K562 (cell line): ENCODE results near the gene CLTB. TPM values are rescaled to one million over a fixed set of nuclear protein-coding genes. Genes with fewer than 3 reads are reported as not detected.

Source experiments
- ASH1L ChIP-seq: fragments of 450-650 bp; IDR thresholded peaks from 2 replicates; pipeline ENCODE4 v1.6.1; 2018; ENCODE audit warnings: borderline replicate concordance, mild to moderate bottlenecking, low read depth; ENCODE audit not compliant: partially characterized antibody
- BRD4 ChIP-seq: fragments of 200-600 bp; sonication (generic); IDR thresholded peaks from 2 replicates; pipeline ENCODE4 v1.6.1; 2017; ENCODE audit warnings: inconsistent platforms
- DLX4 ChIP-seq: fragments of 250-450 bp; sonication (Bioruptor Pico); IDR thresholded peaks from 2 replicates; pipeline ENCODE4 v1.6.1; 2021; ENCODE audit warnings: mild to moderate bottlenecking
- FUS ChIP-seq: fragments of 200-400 bp; formaldehyde crosslinking; optimal IDR thresholded peaks from 2 replicates; pipeline ENCODE3; 2017; ENCODE audit warnings: low read depth, low read length
- KDM4B ChIP-seq, 2 experiments: fragments of 450-650 bp in 1 of 2; sonication (generic) in 1 of 2; IDR thresholded peaks; 2 replicates each; pipeline ENCODE4 v1.6.1; 2016 to 2017; ENCODE audit warnings: borderline replicate concordance in 2 of 2, antibody characterized with exemption in 1 of 2, low read depth in 1 of 2, mild to moderate bottlenecking in 1 of 2
- KLF13 ChIP-seq: fragments of 450-650 bp; IDR thresholded peaks from 2 replicates; pipeline ENCODE4 v1.6.1; 2016; ENCODE audit warnings: missing genetic modification characterization, low read depth, mild to moderate bottlenecking, missing compliant biosample characterization, moderate library complexity, borderline replicate concordance
- MIER1 ChIP-seq: fragments of 450-650 bp; IDR thresholded peaks from 2 replicates; pipeline ENCODE4 v1.6.1; 2016; ENCODE audit warnings: antibody characterized with exemption, mild to moderate bottlenecking, low read depth
- NFRKB ChIP-seq: fragments of 450-650 bp; IDR thresholded peaks from 2 replicates; pipeline ENCODE4 v1.6.1; 2016; ENCODE audit warnings: low read depth
- PBX2 ChIP-seq, 2 experiments: IDR thresholded peaks in 1 of 2; conservative IDR thresholded peaks in 1 of 2; 2 replicates each; pipeline ENCODE4 v1.6.1; 2016; ENCODE audit warnings: low read depth in 2 of 2, mild to moderate bottlenecking in 1 of 2, missing compliant biosample characterization in 1 of 2, missing genetic modification characterization in 1 of 2, moderate library complexity in 1 of 2
- PHB ChIP-seq: fragments of 250-450 bp; sonication (Bioruptor Pico); IDR thresholded peaks from 2 replicates; pipeline ENCODE4 v1.5.0; 2021
- SOX6 ChIP-seq: fragments of 450-650 bp; IDR thresholded peaks from 2 replicates; pipeline ENCODE4 v1.6.1; 2014; ENCODE audit warnings: mild to moderate bottlenecking
- SUPT5H ChIP-seq: fragments of 450-650 bp; IDR thresholded peaks from 2 replicates; pipeline ENCODE4 v1.6.1; 2016
- THRA ChIP-seq: fragments of 450-650 bp; IDR thresholded peaks from 2 replicates; pipeline ENCODE4 v1.6.1; 2017; ENCODE audit warnings: mild to moderate bottlenecking, moderate library complexity
- U2AF2 ChIP-seq: fragments of 200-400 bp; formaldehyde crosslinking; optimal IDR thresholded peaks from 2 replicates; pipeline ENCODE3; 2017; ENCODE audit warnings: low read depth, mild to moderate bottlenecking, low read length
- YY1 ChIP-seq, 3 experiments: IDR thresholded peaks; 2 replicates each; pipeline ENCODE4 v1.6.1; 2011; ENCODE audit warnings: low read length in 2 of 3, mild to moderate bottlenecking in 2 of 3, moderate library complexity in 2 of 3, borderline replicate concordance in 1 of 3, control low read depth in 1 of 3, low read depth in 1 of 3; ENCODE audit not compliant: insufficient read depth in 3 of 3, insufficient replicate concordance in 2 of 3, control insufficient read depth in 1 of 3, insufficient read length in 1 of 3; ENCODE audit errors: extremely low read depth in 1 of 3
- ZEB2 ChIP-seq: fragments of 450-650 bp; IDR thresholded peaks from 2 replicates; pipeline ENCODE4 v1.6.1; 2016
- ZFP36 ChIP-seq: fragments of 150-350 bp; IDR thresholded peaks from 2 replicates; pipeline ENCODE4 v1.6.1; 2018; ENCODE audit warnings: low read length, low read depth; ENCODE audit not compliant: partially characterized antibody
- ZNF133 ChIP-seq: fragments of 250-450 bp; sonication (Bioruptor Pico); IDR thresholded peaks from 2 replicates; pipeline ENCODE4 v1.4.0; 2020; ENCODE audit warnings: mild to moderate bottlenecking
- ZNF592 ChIP-seq: fragments of 450-650 bp; IDR thresholded peaks from 2 replicates; pipeline ENCODE4 v1.6.1; 2017; ENCODE audit warnings: antibody characterized with exemption, mild to moderate bottlenecking
- polyA plus RNA-seq, 8 experiments: library from polyadenylated mRNA; depleted of rRNA in 4 of 8; stranded (reverse) in 5 of 8; unstranded in 3 of 8; fragments of >200 nt; fragmentation: Nextera tagmentation in 2 of 8; fragmentation: Illumina TruSeq in 1 of 8; extraction: Ambion mirVana in 2 of 8; extraction: Trizol in 1 of 8; gene quantifications; 2 replicates each; pipeline versions ENCODE4 v1.2.1 to v1.2.3, GENCODE V29; 2011 to 2014; ENCODE audit warnings: inconsistent platforms in 1 of 8, missing spikeins in 1 of 8
- total RNA-seq, 7 experiments: library from RNA; depleted of rRNA in 6 of 7; stranded (reverse); fragments of >200 nt in 6 of 7; fragmentation: Illumina TruSeq in 2 of 7; extraction: Trizol in 2 of 7; gene quantifications; 2 replicates each; pipeline versions ENCODE4 v1.2.1 to v1.2.3, GENCODE V29; 2011 to 2021; ENCODE audit warnings: low replicate concordance in 1 of 7

The CLTB gene
- total and polyA plus RNA-seq, 9 of the 15 experiments (the other 6 are each of a cell fraction or from before 2014, with no cell fraction given), result 1.8 to 117 (median 39.0) TPM

GRCh38 chr5:176447978-176448608 lies 31.8 kb upstream of the CLTB start, which contains the start of gene FAF2 (continued):
- TF ChIP-seq SUPT5H (peak; percentile 90), ZNF133 (CRISPR knock-in tag) (no peak), MIER1 (no peak), PBX2 (CRISPR knock-in tag; IDR thresholded peaks at IDR 0.05; ENCODE audit: low read depth) (no peak), PBX2 (tag; conservative IDR thresholded peaks at IDR 0.05; ENCODE audit: low read depth) (no peak), U2AF2 (no peak), BRD4 (peak; percentile 90), THRA (no peak), PHB (no peak), DLX4 (no peak), ZEB2 (no peak), ASH1L (no peak), KLF13 (tag) (no peak; the same call in 1 of the 2 replicates), SOX6 (peak; percentile 41; the same call in 1 of the 2 replicates), NFRKB (peak; percentile 95), ZFP36 (no peak), FUS (no peak), KDM4B (IDR thresholded peaks at IDR 0.05; ENCODE audit: borderline replicate concordance in 2 of 2, low read depth in 1 of 2) (peak in 1 of 2 experiments; percentile 85; a peak in 2 of 4 replicates), YY1 (IDR thresholded peaks at IDR 0.05; ENCODE audit: borderline replicate concordance in 1 of 3, control insufficient read depth in 1 of 3, extremely low read depth in 1 of 3, insufficient read depth in 3 of 3, insufficient read length in 1 of 3, insufficient replicate concordance in 2 of 3, low read depth in 1 of 3, low read length in 2 of 3) (peak; percentile 93 to 98 (median 98)), ZNF592 (no peak)
